Sigmoid colon (tissue), 7 donors: Measurements from ENCODE around the gene PHYHIPL. TPM values are rescaled to one million over a fixed set of nuclear protein-coding genes. Genes with fewer than 3 reads are reported as not detected.
A peak's percentile ranks its signal among the peaks of the same experiment; 100 is the strongest.

ENCODE experiments used
- DNase-seq: peaks from one replicate; pipeline ENCODE4 v3.0.0-alpha.2; 2019
- H3K27ac ChIP-seq, 4 donors: fragments of 200-600 bp; sonication (generic); one replicate each; pipeline ENCODE4 v1.5.1; 2016 to 2019; ENCODE audit warnings: mild to moderate bottlenecking in 1 of 4
- H3K27me3 ChIP-seq, 3 donors: fragments of 200-600 bp; sonication (generic); one replicate each; pipeline ENCODE4 v1.5.1; 2019; ENCODE audit warnings: mild to moderate bottlenecking in 1 of 3
- H3K36me3 ChIP-seq, 4 donors: fragments of 200-600 bp; sonication (generic); one replicate each; pipeline ENCODE4 v1.5.1; 2016 to 2019
- H3K4me1 ChIP-seq, 4 donors: fragments of 200-600 bp; sonication (generic); one replicate each; pipeline ENCODE4 v1.5.1; 2017 to 2019
- H3K4me3 ChIP-seq, 4 donors: fragments of 200-600 bp; sonication (generic); one replicate each; pipeline ENCODE4 v1.5.1; 2017 to 2019; ENCODE audit warnings: mild to moderate bottlenecking in 2 of 4, moderate library complexity in 1 of 4
- H3K9me3 ChIP-seq, 4 donors: fragments of 200-600 bp in 3 of 4; sonication (generic) in 3 of 4; one replicate each; pipeline versions ENCODE4 v1.5.1 to v1.6.1; 2013 to 2019
- CTCF ChIP-seq, 4 experiments: fragments of 450-650 bp in 3 of 4; fragments of 200-600 bp in 1 of 4; IDR thresholded peaks; one replicate each; pipeline ENCODE4 v1.5.1; 2016 to 2019; ENCODE audit warnings: antibody characterized with exemption in 4 of 4, mild to moderate bottlenecking in 3 of 4, moderate library complexity in 2 of 4
- EP300 ChIP-seq, 4 donors: sonication (generic); formaldehyde crosslinking; IDR thresholded peaks; one replicate each; pipeline ENCODE4 v1.6.1; 2017; ENCODE audit warnings: antibody characterized with exemption in 4 of 4
- POLR2A ChIP-seq, 2 donors: fragments of 450-650 bp; IDR thresholded peaks; one replicate each; pipeline ENCODE4 v1.6.1; 2016; ENCODE audit warnings: antibody characterized with exemption in 2 of 2, mild to moderate bottlenecking in 2 of 2, moderate library complexity in 2 of 2
- POLR2AphosphoS5 ChIP-seq, 4 donors: sonication (generic); formaldehyde crosslinking; IDR thresholded peaks; one replicate each; pipeline ENCODE4 v1.6.1; 2017; ENCODE audit warnings: antibody characterized with exemption in 4 of 4
- WGBS, 2 donors: extraction: QIAGEN DNeasy Blood & Tissue Kit; methylation state at CpG; one replicate each; pipeline ENCODE4 v1.1.7; 2013; 5-methylcytosine and 5-hydroxymethylcytosine counted together
- intact Hi-C: fragments of 100-400 bp; cut with DNase I; formaldehyde crosslinking; loops from one replicate; pipeline ENCODE4 v1.15.1; 2023
- polyA plus RNA-seq, 3 donors: library from polyadenylated mRNA; stranded (reverse); fragments of 200-250 nt; gene quantifications; one replicate each; pipeline ENCODE4 v1.2.3, GENCODE V29; 2013
- total RNA-seq, 4 donors: library from RNA; depleted of rRNA; stranded (reverse); fragments of >200 nt; gene quantifications; one replicate each; pipeline ENCODE4 v1.1.0, GENCODE V29; 2016
- donor health status: healthy with polysubstance abuse.
- donor health status: Bipolar disorder and iron deficiency.
- donor health status: healthy.

PHYHIPL gene
- total and polyA plus RNA-seq, 7 donors = 0.55 to 2.5 (median 0.75) TPM; not detected in 1

- Histone ChIP-seq H3K36me3 (peaks cover 0 to 8% (median 0%) of the 10 kb centered on the region in 4 donors), H3K27me3 (no peaks in the 10 kb centered on the region), H3K27ac (no peak overlapping the region), H3K4me1 (no peaks in the 10 kb centered on the region), H3K9me3 (no peaks in the 10 kb centered on the region), H3K4me3 (no peak overlapping the region)
- TF ChIP-seq CTCF (IDR thresholded peaks at IDR 0.05) (no peak), POLR2AphosphoS5 (IDR thresholded peaks at IDR 0.05) (no peak), POLR2A (IDR thresholded peaks at IDR 0.05) (no peak), EP300 (IDR thresholded peaks at IDR 0.05) (no peak)
- 89 to 97% methylated on average over 1 of the region's 1 CpG for WGBS, 2 donors
- DNase-seq = no peak
- intact Hi-C loops = no loop called here
These were observed 103.6 kb downstream of the PHYHIPL start for GRCh38 chr10:59279991-59280505.

GRCh38 chr10:59281861-59282260 lies 105.4 kb downstream of the PHYHIPL start:
- no peaks in the 10 kb centered on the region for H3K27me3 ChIP-seq
- TF ChIP-seq CTCF (IDR thresholded peaks at IDR 0.05) (no peak), POLR2AphosphoS5 (IDR thresholded peaks at IDR 0.05) (no peak), EP300 (IDR thresholded peaks at IDR 0.05) (no peak), POLR2A (IDR thresholded peaks at IDR 0.05) (no peak)
- H3K4me1 ChIP-seq = no peaks in the 10 kb centered on the region
- DNase-seq = no peak
- H3K27ac ChIP-seq = no peak overlapping the region
- no peak overlapping the region for H3K4me3 ChIP-seq
- WGBS, 2 donors = 56 to 71% methylated on average over 1 of the region's 1 CpG
- intact Hi-C loops = no loop called here
- H3K9me3 ChIP-seq = no peaks in the 10 kb centered on the region
- H3K36me3 ChIP-seq = peaks cover 0 to 8% (median 0%) of the 10 kb centered on the region in 4 donors

DNA sequence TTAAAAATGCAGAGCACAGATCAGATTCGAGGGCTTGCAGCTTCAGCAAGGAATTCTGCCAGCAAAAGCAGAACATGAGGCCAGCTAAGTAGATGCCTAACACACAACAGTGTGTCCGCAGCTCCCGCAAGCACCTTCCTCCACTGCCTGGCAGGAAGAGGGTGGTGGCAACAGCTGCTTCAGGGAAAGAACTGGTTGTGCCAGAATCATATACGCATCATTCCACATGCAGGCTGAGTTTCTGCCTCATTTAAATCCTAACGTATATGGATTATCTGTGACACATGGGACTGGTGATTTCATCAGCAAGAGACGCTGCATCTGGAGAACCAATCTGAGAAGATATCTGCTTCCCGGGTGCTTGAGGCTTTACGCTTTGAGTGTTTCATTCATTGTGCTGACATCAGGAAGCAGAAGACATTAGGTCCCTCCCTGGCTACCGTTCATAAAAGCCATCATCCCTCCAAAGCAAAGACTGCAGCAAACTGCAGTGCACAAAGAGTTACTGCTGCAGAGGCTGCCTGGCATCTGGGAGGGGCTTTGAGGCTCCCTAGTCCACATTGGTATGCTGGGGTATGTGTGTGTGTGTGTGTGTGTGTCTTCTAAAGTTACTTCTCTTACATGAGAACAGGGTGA lies 107.1 kb downstream of the PHYHIPL start:
- H3K9me3 ChIP-seq = no peaks in the 10 kb centered on the region
- DNase-seq = no peak
- 55 to 77% methylated on average over 9 of the region's 9 CpGs for WGBS, 2 donors
- no peak overlapping the region for H3K4me3 ChIP-seq
- H3K27ac ChIP-seq = peak overlapping the region in 1 of 4 donors; percentile 9
- no peaks in the 10 kb centered on the region for H3K4me1 ChIP-seq
- intact Hi-C loops = no loop called here
- H3K27me3 ChIP-seq = no peaks in the 10 kb centered on the region
- no peak for TF ChIP-seq POLR2A (IDR thresholded peaks at IDR 0.05)
- TF ChIP-seq CTCF (IDR thresholded peaks at IDR 0.05) = no peak
- no peak for TF ChIP-seq EP300 (IDR thresholded peaks at IDR 0.05)
- TF ChIP-seq POLR2AphosphoS5 (IDR thresholded peaks at IDR 0.05) = no peak
- H3K36me3 ChIP-seq = peaks cover 0 to 8% (median 0%) of the 10 kb centered on the region in 4 donors

GRCh38 chr10:59284118-59284975 lies 107.9 kb downstream of the PHYHIPL start:
- 83 to 86% methylated on average over 7 of the region's 7 CpGs for WGBS, 2 donors
- Histone ChIP-seq H3K4me3 (no peak overlapping the region), H3K4me1 (no peaks in the 10 kb centered on the region), H3K36me3 (peaks cover 0 to 8% (median 0%) of the 10 kb centered on the region in 4 donors), H3K27me3 (no peaks in the 10 kb centered on the region), H3K27ac (no peak overlapping the region), H3K9me3 (no peaks in the 10 kb centered on the region)
- TF ChIP-seq CTCF (IDR thresholded peaks at IDR 0.05) (no peak), POLR2A (IDR thresholded peaks at IDR 0.05) (no peak), POLR2AphosphoS5 (IDR thresholded peaks at IDR 0.05) (no peak), EP300 (IDR thresholded peaks at IDR 0.05) (no peak)
- DNase-seq = no peak
- intact Hi-C loops = no loop called here
